Erythroblast (primary cell): ENCODE data around the gene MBNL2.

Experiments
- GATA1 ChIP-seq: IDR thresholded peaks from 2 replicates; pipeline ENCODE4 v1.6.1; 2011; ENCODE audit warnings: low read depth, mild to moderate bottlenecking, control low read depth, low read length, moderate library complexity
- POLR2A ChIP-seq: IDR thresholded peaks from 2 replicates; pipeline ENCODE4 v1.6.1; 2011; ENCODE audit warnings: mild to moderate bottlenecking, low read length

DNA sequence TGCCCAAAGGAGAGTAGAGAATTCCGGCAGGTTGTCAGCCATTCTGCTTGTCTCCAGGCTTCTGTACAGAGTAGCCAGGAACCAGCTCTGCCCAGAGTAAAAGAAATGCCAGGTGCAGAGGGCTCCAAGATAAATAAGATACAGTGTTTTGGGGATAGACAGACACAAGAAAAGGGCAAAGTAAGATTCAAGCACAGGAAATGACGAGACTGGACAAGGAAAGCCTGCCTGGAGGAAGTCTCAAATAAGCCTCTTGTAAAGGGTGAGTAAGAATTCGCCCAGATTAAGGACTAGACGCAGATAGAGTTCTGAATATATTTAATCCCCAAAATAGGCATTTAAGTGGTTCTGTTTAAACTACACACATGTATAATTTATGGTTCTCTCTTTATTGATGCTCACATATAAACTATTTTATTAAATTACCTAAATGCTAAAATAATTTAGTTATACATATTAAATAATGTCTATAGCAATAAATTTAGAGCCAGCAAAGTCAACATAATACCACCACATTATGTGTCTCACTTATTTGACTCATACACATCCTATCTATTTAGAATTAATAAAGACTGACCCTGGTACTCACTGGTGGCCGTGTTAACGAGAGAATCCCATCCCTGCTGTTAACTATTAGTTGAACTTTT lies 113.5 kb downstream of the MBNL2 start:
- TF ChIP-seq POLR2A (no peak), GATA1 (no peak)
